GM18907 (cell line): Measurements from ENCODE around the gene RAB9A.

Source experiments
- ATAC-seq: cut with Tn5 transposase; IDR thresholded peaks from one replicate; pipeline ENCODE4 v1.9.1; 2021; ENCODE audit warnings: mild to moderate bottlenecking, moderate library complexity; ENCODE audit not compliant: unreplicated experiment

Gene RAB9A

GRCh38 chrX:13742397-13743176 is 53.7 kb downstream of the RAB9A start:
- peak; percentile 93 for ATAC-seq

GRCh38 chrX:13747836-13748235 is 58.9 kb downstream of the RAB9A start:
- ATAC-seq = no peak

DNA sequence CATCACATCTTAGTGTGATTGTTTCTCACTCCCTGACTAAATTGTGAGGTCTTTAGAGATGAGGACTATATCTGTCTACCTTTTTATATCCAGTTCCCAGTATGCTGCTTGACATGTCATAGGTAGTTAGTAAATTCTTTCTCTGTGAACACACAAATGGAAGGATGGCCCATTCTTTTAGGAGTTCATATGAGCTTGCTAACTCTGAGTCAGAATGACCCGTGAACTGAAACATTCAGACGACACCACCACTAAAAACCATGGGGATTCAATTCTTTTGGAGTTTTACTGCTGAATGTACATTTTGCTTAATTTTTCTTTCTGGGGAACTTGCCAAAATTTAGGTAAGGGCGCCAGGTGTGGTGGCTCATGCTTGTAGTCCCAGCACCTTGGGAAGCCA is 59.6 kb downstream of the RAB9A start:
- ATAC-seq = no peak

DNA sequence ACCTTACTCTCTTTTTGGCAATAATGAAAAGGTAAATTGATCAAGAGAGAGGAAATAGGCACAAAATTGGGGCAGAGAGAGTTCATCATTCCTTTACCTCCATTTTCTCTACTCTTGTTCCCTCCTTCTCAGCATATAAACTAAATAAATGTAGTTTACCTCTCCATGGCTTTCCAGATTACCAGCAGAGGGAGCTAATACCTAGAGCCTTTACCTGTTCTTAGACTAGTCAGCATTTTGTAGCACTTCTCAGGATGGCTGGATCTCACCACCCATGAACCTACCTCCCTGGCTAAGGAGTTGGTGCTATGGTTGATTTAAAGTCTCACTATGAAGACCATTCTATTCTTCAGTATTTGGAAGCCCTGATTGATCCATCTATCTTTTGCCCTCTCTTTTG is 61.3 kb downstream of the RAB9A start:
- peak; percentile 40 for ATAC-seq

DNA sequence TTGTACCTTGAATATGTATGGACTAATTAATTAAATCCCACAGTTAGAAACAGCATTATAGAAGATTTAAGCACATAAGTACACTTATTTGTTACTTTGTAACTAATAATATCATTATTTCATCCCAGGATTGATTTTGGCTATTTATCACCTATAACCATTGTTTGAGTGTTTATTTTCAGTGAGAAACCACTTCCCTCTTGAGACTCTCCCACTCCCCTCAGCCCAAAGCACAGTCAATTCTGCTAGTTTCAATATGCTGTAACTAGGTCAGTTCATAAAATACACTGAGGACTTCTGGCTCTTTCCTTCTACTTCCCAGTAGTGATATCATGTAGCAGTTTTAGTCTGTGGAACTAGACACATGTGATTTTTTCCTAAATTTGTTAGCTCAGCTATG is 61.9 kb downstream of the RAB9A start:
- ATAC-seq = peak; percentile 44

DNA sequence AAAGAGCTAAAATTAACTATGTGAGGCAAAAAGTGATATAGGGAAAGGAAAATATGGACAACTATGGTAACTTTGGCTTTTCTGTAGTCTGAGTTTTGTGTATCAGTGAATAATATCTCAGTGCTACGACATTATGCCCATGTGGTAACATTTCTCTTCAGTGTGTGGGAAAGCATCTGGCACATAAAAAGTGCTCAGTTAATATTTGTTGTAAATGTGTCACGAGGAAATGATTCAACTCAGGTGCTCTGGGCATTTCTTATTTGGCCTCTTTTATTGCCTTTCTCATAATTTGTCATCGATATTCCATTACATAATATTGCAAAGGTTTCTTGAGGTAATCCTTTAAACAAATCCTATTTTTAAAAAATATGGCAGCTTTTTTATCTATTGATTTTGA is 63.2 kb downstream of the RAB9A start:
- ATAC-seq = no peak

DNA sequence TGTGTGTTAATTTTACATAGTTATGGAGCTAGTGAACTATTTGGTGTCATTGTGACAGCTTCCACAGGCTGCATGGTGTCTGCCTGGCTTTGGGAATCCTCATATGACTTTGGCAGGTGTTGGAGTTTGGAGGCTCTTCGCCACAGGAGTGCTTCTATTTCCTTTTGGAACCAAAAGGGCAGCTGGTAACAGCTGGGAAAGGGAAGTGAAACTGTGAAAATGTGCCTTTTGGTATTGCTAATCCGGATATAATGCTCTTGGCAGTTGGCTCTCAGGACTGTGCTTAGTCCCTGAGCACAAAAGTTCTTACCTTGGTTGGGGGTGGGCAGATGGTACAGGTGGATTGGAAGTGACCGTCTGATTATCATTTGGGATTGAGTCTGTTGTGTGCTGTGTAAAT is 63.7 kb downstream of the RAB9A start:
- ATAC-seq = peak; percentile 67

- ATAC-seq = no peak
These were observed 65.8 kb downstream of the RAB9A start for GRCh38 chrX:13754765-13755164.

- ATAC-seq = no peak
These were observed 66.3 kb downstream of the RAB9A start for GRCh38 chrX:13755254-13755653.

DNA sequence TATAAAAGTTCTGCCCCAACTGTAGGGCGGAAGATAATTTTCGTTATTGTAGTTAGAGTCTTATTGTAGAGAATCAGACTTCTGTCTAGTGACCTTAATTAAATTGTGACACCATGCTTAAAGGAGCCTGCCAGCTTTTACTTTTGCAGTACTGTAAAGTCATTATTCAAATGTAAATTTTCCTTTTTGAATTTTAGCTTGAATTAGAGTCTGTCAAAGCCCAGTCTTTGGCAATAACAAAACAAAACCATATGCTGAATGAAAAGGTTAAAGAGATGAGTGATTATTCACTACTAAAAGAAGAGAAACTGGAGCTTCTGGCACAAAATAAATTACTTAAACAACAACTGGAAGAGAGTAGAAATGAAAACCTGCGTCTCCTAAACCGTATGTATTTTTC is 67.5 kb downstream of the RAB9A start:
- no peak for ATAC-seq

DNA sequence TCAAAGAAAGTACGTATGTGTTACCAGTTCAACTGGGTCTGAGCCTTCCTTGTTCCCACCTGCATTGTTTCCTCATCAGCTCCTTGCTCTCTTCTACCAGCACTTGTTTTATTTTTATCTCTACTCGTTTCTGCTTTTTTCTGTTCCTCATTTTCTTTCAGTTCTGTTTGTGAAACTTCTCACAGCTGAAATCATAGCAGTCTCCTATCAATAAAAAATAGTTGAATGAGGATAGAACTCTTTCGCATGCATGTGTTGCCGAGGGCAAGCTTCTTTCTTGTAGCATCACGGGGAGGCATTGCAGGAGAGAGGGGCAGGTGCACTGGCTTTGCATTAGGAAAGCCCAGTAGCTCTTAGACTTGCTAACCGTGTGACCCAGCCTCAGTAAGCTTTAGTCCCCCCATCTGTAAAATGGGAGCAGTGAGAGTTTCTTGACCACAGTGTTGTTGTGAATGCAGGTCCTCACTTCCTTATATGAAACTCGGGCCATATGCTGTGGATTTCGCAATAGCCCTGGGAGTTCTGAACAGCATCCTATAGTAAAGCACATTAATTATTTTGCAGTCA is 70.3 kb downstream of the RAB9A start:
- peak; percentile 62 for ATAC-seq
